Calu3 (cell line): ENCODE measurements around the gene CFAP92. TPM values are rescaled to one million over a fixed set of nuclear protein-coding genes. Genes with fewer than 3 reads are reported as not detected.
A peak's percentile ranks its signal among the peaks of the same experiment; 100 is the strongest.
"Not testable (repeated sequence)": the region's sequence is repeated elsewhere in the genome, so short reads cannot be mapped to it uniquely, and the experiment has no call there.

Experiments
- BruUV-seq: library from RNA; stranded (reverse); fragments of 400-500 nt; replicated peaks from 2 replicates; lab custom pipeline; 2021; lab: Mats Ljungman, UMichigan
- CTCF ChIA-PET: fragments of 300-600 bp; sonication (Branson Sonifier 250); formaldehyde crosslinking; loops from one replicate; lab custom pipeline; 2022; ENCODE audit warnings: antibody characterized with exemption; lab: Charles Lee
- DNase-seq: peaks from one replicate; pipeline ENCODE4 v3.0.0; 2022
- H3K27ac Mint-ChIP-seq: one replicate; pipeline ENCODE4 v1.8.0; 2022; ENCODE audit warnings: mixed read lengths; ENCODE audit not compliant: unreplicated experiment
- H3K27me3 Mint-ChIP-seq: one replicate; pipeline ENCODE4 v1.8.0; 2022; ENCODE audit warnings: mixed read lengths; ENCODE audit not compliant: unreplicated experiment
- H3K36me3 Mint-ChIP-seq: one replicate; pipeline ENCODE4 v1.8.0; 2022; ENCODE audit warnings: mild to moderate bottlenecking, moderate library complexity, mixed read lengths; ENCODE audit not compliant: insufficient read depth, unreplicated experiment
- H3K4me1 Mint-ChIP-seq: one replicate; pipeline ENCODE4 v1.8.0; 2022; ENCODE audit warnings: mild to moderate bottlenecking, low read depth, mixed read lengths; ENCODE audit not compliant: unreplicated experiment
- H3K4me3 Mint-ChIP-seq: one replicate; pipeline ENCODE4 v1.8.0; 2022; ENCODE audit warnings: mild to moderate bottlenecking, low read depth, moderate library complexity, mixed read lengths; ENCODE audit not compliant: unreplicated experiment
- H3K9me3 Mint-ChIP-seq: one replicate; pipeline ENCODE4 v1.8.0; 2022; ENCODE audit warnings: low read depth, mixed read lengths; ENCODE audit not compliant: unreplicated experiment
- intact Hi-C: fragments of 100-400 bp; cut with micrococcal nuclease; formaldehyde crosslinking; loops from one replicate; pipeline ENCODE4 v1.10.0; 2022; ENCODE audit not compliant: unreplicated experiment
- total RNA-seq: library from RNA; stranded (reverse); gene quantifications from 2 replicates; pipeline ENCODE4 v1.2.3, GENCODE V29; 2022
- TF ChIP-seq, protein P1 (sequence below): fragments of 200-600 bp; IDR thresholded peaks from one replicate; pipeline ENCODE4 v1.8.0; 2022; ENCODE audit warnings: antibody characterized with exemption; ENCODE audit not compliant: unreplicated experiment

CFAP92 gene
- total RNA-seq, 1 experiment from 2014 or later: 0.92 TPM

DNA sequence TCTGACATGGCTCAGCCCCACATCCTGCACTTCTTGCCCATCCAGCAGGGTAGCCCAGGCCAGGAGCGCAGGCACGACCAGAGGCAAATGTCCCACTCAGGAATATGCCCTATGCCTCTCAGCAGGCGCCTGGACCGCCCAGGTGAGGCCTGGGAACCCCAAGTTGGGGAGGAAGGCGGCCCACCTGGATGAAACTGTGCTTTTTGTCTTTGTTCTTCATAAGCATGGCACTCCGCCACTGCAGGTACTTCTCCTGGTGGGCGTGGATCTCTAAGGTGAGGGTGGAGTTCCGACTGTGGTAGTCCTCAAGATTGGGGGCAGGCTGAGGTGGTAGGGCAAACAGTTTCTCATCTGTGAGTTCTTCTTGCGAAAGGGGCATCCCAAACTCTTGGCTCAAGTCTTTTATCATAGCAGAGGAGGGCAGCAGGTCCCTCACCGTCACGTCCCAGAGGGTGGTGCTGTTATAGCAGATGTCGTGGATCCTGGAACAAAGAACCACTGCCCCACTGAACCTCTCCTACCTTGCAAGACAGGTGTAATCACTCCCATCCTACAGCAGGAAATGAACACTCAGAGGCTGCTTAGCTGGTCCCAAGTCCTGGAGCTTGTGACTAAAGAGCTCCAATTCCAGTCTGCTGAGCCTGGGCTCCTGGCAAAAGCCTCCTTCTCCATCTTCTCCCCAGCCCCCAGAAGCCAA, 61.2 kb downstream of the CFAP92 start:
- CTCF ChIA-PET: no interaction called here
- Mint-ChIP-seq H3K9me3 (no peaks in the 10 kb centered on the region), H3K4me3 (no peak overlapping the region), H3K36me3 (no peaks in the 10 kb centered on the region), H3K27ac (no peak overlapping the region), H3K4me1 (no peaks in the 10 kb centered on the region), H3K27me3 (peaks cover 36% of the 10 kb centered on the region)
- no TSS peak for BruUV-seq
- no peak for DNase-seq
- TF ChIP-seq, protein P1, sequence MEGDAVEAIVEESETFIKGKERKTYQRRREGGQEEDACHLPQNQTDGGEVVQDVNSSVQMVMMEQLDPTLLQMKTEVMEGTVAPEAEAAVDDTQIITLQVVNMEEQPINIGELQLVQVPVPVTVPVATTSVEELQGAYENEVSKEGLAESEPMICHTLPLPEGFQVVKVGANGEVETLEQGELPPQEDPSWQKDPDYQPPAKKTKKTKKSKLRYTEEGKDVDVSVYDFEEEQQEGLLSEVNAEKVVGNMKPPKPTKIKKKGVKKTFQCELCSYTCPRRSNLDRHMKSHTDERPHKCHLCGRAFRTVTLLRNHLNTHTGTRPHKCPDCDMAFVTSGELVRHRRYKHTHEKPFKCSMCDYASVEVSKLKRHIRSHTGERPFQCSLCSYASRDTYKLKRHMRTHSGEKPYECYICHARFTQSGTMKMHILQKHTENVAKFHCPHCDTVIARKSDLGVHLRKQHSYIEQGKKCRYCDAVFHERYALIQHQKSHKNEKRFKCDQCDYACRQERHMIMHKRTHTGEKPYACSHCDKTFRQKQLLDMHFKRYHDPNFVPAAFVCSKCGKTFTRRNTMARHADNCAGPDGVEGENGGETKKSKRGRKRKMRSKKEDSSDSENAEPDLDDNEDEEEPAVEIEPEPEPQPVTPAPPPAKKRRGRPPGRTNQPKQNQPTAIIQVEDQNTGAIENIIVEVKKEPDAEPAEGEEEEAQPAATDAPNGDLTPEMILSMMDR: no peak
- intact Hi-C loops: no loop called here

DNA sequence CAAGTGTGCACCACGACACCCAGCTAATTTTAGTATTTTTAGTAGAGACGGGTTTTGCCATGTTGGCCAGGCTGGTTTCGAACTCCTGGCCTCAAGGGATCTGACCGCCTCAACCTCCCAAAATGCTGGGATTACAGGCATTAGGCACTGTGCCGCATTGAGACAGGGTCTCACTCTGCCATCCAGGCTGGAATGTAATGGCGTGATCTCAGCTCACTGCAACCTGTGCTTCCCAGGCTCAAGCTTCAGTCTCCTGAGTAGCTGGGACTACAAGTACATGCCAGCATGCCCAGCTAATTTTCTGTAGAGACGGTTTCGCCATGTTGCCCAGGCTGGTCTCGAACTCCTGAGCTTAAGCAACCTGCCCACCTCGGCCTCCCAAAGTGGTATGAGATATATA, 62.8 kb downstream of the CFAP92 start:
- H3K27ac Mint-ChIP-seq: no peak overlapping the region
- TF ChIP-seq, protein P1: no peak
- H3K36me3 Mint-ChIP-seq: peaks cover 14% of the 10 kb centered on the region
- intact Hi-C loops: no loop called here
- H3K9me3 Mint-ChIP-seq: peaks cover 5% of the 10 kb centered on the region
- no peak overlapping the region for H3K4me3 Mint-ChIP-seq
- DNase-seq: no peak
- CTCF ChIA-PET: no interaction called here
- no peaks in the 10 kb centered on the region for H3K4me1 Mint-ChIP-seq
- H3K27me3 Mint-ChIP-seq: peaks cover 42% of the 10 kb centered on the region
- BruUV-seq: no TSS peak

DNA sequence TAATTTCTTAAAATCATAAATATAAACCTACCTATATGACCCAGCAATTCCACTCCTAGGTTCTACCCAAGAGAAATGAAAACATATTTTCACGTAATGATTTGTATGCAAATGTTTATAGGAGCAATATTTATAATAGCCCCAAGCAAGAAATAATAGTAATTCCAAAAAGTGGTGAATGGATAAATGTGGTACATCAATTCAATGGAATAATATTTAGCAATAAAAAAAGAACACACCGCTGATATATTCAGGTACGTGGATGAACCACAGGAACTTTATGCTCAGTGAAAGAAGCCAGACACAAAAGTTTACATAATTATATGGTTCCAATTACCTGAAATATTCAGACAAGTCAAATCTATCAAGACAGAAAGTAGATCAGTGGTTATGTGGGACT, 64.5 kb downstream of the CFAP92 start:
- no peak overlapping the region for H3K27ac Mint-ChIP-seq
- CTCF ChIA-PET: no interaction called here
- TF ChIP-seq, protein P1: no peak
- peaks cover 15% of the 10 kb centered on the region for H3K9me3 Mint-ChIP-seq
- no TSS peak for BruUV-seq
- H3K4me1 Mint-ChIP-seq: no peaks in the 10 kb centered on the region
- no peak for DNase-seq
- H3K36me3 Mint-ChIP-seq: peaks cover 31% of the 10 kb centered on the region
- no peak overlapping the region for H3K4me3 Mint-ChIP-seq
- H3K27me3 Mint-ChIP-seq: peaks cover 42% of the 10 kb centered on the region
- intact Hi-C loops: no loop called here

DNA sequence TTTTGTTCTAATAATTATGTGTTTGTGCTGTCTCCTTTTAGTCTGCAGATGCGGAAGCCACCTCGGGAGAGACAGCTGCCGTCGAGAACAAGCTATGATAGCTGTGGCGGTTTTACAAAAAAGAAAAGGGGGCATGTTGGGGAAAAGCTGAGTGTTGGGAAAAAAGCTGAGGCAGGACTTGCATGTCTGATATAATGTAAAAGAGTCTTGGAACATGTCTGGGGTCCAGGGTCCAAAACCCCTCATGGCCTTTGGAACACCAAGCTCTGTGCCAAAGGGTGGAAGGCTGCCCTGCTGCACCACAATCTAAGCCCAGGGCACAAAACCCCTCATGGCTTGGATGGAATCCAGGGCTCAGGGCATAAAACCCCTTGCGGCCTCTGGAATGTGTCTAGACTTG, 69.9 kb downstream of the CFAP92 start:
- intact Hi-C loops, DNase-seq: not testable (repeated sequence)

DNA sequence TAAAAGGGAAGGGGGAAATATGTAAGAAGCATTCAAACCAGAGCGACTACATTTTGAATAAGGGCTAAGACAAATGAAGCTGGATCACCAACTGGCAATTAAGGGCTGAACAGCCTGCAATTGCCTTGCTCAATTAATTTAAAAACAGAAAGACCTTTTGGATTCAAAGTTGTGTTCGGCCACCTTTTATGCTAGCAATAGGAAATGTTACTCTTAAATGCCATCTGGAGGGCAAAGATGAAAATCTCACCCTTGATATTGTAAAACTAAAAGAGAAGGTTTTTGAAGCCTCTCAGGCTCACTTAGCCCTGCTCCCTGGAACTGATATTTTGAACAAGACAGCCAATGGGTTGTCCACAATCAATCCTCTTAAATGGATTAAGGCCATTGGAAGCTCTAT, 70.3 kb downstream of the CFAP92 start:
- CTCF ChIA-PET: no interaction called here
- BruUV-seq: no TSS peak
- intact Hi-C loops: no loop called here
- Mint-ChIP-seq H3K9me3 (peaks cover 15% of the 10 kb centered on the region), H3K36me3 (peaks cover 63% of the 10 kb centered on the region), H3K27me3 (peaks cover 19% of the 10 kb centered on the region), H3K4me1 (no peaks in the 10 kb centered on the region), H3K4me3 (no peak overlapping the region), H3K27ac (peak overlapping the region; percentile 68)
- TF ChIP-seq, protein P1: no peak
- DNase-seq: no peak

More for the DNA sequence above, 69.9 kb downstream of the CFAP92 start:
- Mint-ChIP-seq H3K27me3 (peaks cover 19% of the 10 kb centered on the region), H3K9me3 (peaks cover 15% of the 10 kb centered on the region), H3K27ac (peak overlapping the region; percentile 18), H3K36me3 (peaks cover 59% of the 10 kb centered on the region)
- H3K4me3 Mint-ChIP-seq, CTCF ChIA-PET, H3K4me1 Mint-ChIP-seq, BruUV-seq: not testable (repeated sequence)
